ES-I3 (cell line): ENCODE results near the gene SFMBT2.
"Not testable (repeated sequence)": the region's sequence is repeated elsewhere in the genome, so short reads cannot be mapped to it uniquely, and the experiment has no call there.

Experiments used
- H3K36me3 ChIP-seq: 2 replicates; pipeline ENCODE4 v1.6.1; 2013; ENCODE audit warnings: mild to moderate bottlenecking, low read length, control low read depth, moderate library complexity; ENCODE audit not compliant: insufficient read depth
- H3K4me1 ChIP-seq: 2 replicates; pipeline ENCODE4 v1.6.1; 2013; ENCODE audit warnings: mild to moderate bottlenecking, control low read depth, low read length; ENCODE audit not compliant: insufficient read depth
- H3K9ac ChIP-seq: 2 replicates; pipeline ENCODE4 v1.6.1; 2013; ENCODE audit warnings: low read depth, mild to moderate bottlenecking, low read length, moderate library complexity
- H3K9me3 ChIP-seq: 2 replicates; pipeline ENCODE4 v1.6.1; 2013; ENCODE audit warnings: mild to moderate bottlenecking, low read length, moderate library complexity; ENCODE audit not compliant: control insufficient read depth, insufficient read depth

The SFMBT2 gene

DNA sequence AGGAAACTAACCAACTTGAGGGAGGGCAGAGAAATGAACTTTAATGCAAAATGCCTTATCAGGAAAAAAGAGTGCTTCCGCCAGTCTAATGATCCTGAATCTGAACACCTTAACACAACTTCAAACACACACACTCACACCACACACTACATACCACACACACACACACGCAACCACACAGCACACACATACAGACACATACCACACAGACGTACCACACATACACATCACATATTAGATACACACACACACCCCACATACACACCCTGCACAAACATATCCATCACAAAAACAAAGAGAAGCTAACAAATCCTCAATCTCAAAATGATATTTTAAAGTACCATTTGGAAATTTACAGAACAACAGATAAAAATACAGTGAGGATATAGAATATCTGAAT is 175.5 kb downstream of the SFMBT2 start:
- Histone ChIP-seq H3K9me3 (no peaks in the 10 kb centered on the region; the same call in none of the 2 replicates), H3K36me3 (no peaks in the 10 kb centered on the region), H3K9ac (no peak overlapping the region), H3K4me1 (peaks cover 3% of the 10 kb centered on the region)

DNA sequence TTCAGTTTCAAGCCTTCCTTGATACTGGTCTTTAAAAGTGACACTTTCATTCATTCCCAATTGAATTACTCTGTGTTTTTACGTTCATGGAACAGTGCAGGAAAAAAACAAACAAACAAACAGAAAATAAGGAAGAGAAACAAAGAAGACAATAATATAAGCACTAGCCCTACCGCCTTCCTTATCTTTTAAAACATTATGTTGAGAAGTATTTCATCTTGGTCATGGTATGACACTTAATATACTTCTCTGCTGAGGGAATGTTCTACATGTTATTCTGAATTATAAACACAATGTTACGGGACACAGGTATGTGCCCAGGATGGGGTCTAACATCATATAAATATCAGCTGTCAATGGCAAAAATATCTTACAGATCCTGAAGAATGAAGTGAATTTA is 176.7 kb downstream of the SFMBT2 start:
- H3K9me3 ChIP-seq, result no peaks in the 10 kb centered on the region; the same call in none of the 2 replicates
- H3K4me1 ChIP-seq, result peaks cover 3% of the 10 kb centered on the region
- H3K36me3 ChIP-seq, result no peaks in the 10 kb centered on the region
- H3K9ac ChIP-seq, result no peak overlapping the region

DNA sequence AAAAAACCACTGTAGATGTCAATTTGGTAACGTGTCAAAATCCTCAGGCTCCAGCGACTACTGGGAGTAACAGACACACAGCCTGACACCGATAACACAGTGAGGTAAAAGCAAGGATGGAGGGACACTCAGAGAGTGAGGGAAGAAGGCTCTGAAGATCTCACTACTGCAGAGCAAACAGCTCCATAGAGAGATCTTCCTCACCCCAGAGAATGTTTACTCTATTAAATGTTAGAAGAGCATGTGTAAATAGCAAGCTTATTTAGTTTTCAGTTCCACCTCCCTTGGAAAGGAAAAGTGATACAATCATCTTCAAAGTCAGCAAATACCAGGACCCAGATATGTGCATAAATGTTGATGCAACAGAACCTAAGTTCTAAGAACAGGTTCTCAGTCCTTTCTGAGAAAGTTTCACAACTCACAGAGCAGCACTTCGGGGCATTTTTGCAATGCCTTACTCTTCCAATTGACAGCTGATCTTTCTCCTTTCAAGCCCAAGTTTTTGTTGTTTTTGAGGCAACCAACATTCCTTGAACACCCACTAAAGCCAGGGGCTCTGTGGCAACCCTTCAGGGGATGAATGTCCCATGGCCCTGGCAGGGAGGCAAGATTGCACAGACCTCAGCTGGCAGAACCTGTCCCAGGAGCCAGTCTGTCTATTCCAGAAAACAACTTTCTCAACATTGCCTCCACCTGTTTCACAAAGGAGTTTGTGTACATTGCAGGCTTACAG is 177.4 kb downstream of the SFMBT2 start:
- Histone ChIP-seq H3K4me1 (peaks cover 3% of the 10 kb centered on the region), H3K9me3 (no peaks in the 10 kb centered on the region; the same call in none of the 2 replicates), H3K36me3 (no peaks in the 10 kb centered on the region), H3K9ac (no peak overlapping the region)

DNA sequence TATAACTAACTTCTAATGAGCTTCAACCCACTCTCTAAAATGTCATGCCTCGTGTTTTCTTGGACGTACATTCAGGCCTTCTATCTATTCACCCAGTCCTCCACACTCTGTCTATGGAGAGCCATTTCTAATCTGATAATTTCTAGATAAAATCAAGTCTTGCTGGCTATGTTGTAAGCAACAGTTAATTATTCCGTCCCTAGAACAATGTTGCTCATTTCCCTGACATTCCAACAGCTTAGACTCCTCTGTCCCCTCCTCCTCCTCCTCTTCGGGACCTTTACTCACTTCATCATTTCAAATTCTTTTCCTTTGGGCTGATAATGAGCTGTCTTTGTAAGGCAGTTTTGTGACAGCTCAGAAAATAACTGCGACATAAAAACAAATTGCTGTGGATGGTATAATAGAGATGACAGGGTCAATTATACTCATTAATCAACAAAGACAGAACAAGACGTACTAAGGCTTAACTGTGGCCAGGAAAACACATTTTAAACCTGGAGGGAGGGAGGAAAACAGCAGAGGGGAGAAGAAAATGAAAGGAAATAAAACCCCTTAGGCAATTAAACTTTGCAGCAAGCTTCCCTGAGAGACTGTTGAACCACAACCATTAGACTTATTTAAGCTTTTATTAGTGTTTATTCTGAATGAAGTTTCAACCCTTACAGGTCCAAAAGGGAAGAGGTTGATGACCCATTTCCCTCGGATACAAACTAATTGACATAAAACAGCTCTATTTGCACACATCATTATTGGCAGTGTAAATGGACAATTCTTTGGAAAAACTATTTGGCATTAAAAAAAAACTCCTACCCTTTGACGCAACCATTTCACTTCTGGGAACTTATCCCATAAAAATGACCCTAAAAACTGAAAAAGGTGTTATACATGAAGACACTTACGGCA is 179.1 kb downstream of the SFMBT2 start:
- no peaks in the 10 kb centered on the region for H3K36me3 ChIP-seq

DNA sequence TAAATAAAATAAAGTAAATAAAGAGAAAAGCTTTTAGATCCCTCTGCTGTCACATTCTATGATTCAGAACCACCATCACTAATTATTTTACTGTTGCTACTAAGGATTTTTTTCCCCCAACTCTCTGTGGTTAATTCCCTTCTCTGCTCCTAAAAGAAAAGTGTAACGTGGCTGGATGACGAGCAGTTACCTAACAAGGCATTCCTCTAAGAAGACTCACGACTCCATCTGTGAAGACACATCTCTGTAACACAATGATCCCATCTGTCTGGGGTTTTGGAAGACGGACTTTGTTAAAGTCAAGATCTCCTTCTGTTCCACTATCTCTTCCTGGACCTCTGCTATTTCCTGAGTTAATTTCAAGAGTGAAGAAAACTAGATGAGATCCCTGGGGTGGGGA is 179.9 kb downstream of the SFMBT2 start:
- H3K4me1 ChIP-seq, result peaks cover 3% of the 10 kb centered on the region
- H3K36me3 ChIP-seq, result no peaks in the 10 kb centered on the region
- H3K9ac ChIP-seq, result no peak overlapping the region
- H3K9me3 ChIP-seq, result no peaks in the 10 kb centered on the region; the same call in 1 of the 2 replicates

More for the DNA sequence above, 179.1 kb downstream of the SFMBT2 start:
- no peak overlapping the region for H3K9ac ChIP-seq
- H3K4me1 ChIP-seq, result peaks cover 3% of the 10 kb centered on the region
- no peaks in the 10 kb centered on the region; the same call in none of the 2 replicates for H3K9me3 ChIP-seq

DNA sequence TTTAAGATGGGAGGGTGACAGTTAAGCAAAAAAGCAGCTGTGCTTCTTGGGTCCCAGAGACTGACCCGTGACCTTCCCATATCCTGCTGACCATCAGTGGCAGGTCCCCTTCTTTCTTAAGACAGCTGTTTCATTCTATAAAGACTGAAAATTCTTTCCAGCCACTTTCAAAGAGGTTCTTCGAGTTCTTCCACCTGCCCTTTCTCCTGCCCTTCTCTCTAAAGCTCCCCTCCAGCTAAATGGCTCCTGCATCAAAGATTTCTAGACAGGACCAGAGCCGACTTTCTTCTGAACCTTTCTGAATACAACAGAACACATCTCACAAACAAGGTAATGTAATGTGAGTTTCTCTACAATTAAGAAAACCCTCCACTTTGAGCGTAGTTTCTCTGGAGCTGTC is 180.8 kb downstream of the SFMBT2 start:
- Histone ChIP-seq H3K36me3 (no peaks in the 10 kb centered on the region), H3K9ac (no peak overlapping the region), H3K4me1 (peaks cover 3% of the 10 kb centered on the region), H3K9me3 (no peaks in the 10 kb centered on the region)

DNA sequence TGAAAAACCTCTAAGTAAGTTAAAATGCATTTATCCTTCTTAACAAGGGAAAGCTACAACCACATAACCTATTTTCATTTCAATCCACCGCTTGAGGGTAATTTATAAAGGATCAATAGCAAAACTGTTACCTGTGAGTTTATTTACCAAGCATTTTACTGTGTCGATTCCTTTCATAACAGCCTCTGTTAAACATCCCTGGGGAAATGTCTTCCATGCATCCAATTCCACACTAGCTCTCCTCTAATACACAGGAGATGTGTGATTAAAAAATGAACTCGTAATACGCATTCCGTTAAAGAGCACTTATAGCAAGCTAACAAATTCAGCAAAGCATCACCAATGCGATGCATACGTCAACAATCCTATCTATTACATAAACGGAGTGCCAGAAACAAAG is 185.7 kb downstream of the SFMBT2 start:
- no peak overlapping the region for H3K9ac ChIP-seq
- no peaks in the 10 kb centered on the region for H3K36me3 ChIP-seq
- H3K9me3 ChIP-seq, result no peaks in the 10 kb centered on the region; the same call in none of the 2 replicates
- H3K4me1 ChIP-seq, result no peaks in the 10 kb centered on the region

DNA sequence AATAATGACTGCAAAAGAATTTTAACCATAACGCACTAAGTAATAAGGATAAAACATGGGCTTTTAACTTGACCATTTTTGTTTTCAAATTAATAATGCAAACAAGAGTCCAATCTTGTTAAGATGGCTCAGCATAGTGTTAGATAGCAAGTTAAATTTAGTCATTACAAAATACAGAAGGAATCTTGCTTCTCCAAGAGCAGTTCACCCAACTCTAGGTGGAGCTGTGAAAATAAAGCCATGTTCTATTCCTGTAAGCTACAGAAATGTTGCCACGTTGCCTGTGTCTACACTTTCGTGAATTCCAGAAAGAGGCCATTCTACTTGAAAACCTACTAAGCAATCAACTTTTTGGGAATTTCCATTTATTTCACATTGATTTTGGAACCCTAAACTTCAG is 191.9 kb downstream of the SFMBT2 start:
- H3K9ac ChIP-seq, result no peak overlapping the region
- H3K9me3 ChIP-seq, result no peaks in the 10 kb centered on the region; the same call in none of the 2 replicates
- H3K4me1 ChIP-seq, result no peaks in the 10 kb centered on the region
- H3K36me3 ChIP-seq, result no peaks in the 10 kb centered on the region

DNA sequence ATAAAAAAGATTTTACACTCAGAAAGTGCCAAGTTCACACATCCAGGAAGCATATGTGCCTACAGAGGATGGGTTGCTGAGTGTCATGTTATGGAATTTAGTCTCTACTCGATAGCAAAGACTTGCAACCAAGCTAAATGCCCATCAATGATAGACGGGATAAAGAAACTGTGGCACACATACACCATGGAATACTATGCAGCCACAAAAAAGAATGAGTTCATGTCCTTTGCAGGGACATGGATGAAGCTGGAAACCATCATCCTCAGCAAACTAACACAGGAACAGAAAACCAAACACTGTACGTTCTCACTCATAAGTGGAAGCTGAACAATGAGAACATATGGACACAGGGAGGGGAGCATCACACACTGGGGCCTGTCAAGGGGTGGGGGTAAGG is 198.1 kb downstream of the SFMBT2 start:
- H3K9ac ChIP-seq, H3K36me3 ChIP-seq, H3K9me3 ChIP-seq: not testable (repeated sequence)
- H3K4me1 ChIP-seq, result peaks cover 13% of the 10 kb centered on the region

DNA sequence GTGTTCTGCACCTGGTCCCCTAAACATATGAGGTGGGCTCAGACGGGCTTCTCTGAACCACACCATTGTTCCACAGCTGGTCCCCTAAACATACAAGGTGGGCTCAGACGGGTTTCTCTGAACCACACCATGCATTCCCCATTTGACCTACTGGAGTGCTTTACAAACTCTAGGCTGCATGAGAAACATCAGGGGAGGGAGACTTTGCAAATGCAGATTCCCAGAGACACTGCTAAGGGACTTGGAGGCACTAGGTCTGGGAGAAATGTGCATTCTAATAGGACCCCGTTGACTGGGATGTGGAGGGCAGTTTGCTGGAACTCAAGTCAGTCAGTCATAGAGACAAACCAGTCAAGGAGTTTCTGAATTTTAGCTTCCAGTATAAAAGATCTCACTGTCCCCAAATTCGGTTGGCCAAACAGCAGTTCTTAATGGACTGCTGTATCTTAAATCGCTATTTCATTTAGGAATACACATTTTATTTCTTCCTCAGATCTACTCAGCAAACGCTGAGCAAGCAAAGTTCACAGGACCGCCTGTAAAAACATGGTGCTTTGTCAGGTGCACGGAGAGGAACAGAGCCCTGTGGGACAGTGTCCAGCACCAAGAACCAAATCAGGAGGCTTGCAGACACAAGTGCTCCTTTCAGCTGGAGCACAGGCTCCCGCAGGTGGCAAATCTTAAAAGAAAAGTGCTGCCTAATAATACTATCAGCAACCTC is 198.8 kb downstream of the SFMBT2 start:
- Histone ChIP-seq H3K36me3 (no peaks in the 10 kb centered on the region), H3K9me3 (no peaks in the 10 kb centered on the region), H3K9ac (no peak overlapping the region), H3K4me1 (peaks cover 13% of the 10 kb centered on the region)

DNA sequence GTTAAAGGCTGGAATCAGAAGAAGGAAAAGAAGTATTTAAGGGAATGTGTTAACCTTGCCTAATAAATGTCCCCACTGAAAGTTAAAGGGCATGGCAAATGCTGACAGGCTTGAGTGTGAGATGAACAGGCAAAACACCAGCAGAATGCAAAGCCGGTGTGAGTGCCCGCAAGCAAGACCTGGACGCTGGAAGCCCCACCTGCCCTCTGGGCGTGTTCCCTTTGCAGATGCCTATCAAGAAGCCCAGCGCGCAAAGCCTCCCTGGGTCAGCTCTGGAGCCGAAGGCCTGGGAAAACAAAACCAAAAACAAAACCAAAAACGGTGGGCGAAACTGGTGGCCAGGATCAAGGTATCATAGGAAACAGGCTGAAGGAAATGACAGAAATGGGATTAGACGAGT is 200.3 kb downstream of the SFMBT2 start:
- H3K4me1 ChIP-seq, result peaks cover 13% of the 10 kb centered on the region
- no peaks in the 10 kb centered on the region for H3K9me3 ChIP-seq
- no peak overlapping the region for H3K9ac ChIP-seq
- no peaks in the 10 kb centered on the region for H3K36me3 ChIP-seq

DNA sequence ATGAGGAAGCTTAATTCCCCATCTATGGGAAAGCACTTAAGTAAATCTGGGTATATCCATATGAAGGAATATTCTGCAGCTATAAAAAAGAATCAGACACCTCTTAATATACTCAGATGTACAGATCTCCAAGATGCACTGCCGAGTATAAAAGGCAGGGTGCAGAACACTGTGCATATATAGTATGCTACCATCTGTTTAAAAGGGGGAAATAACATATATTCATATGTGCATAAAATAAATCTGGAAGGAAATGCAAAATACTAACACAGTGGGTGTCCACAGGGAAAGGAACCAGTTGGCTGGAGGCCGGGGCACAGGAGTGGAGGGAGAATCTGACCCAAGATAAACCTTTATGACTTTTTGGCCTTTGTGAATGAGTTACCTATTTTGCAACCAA is 201.4 kb downstream of the SFMBT2 start:
- H3K4me1 ChIP-seq, result peaks cover 13% of the 10 kb centered on the region
- no peaks in the 10 kb centered on the region for H3K9me3 ChIP-seq
- no peak overlapping the region for H3K9ac ChIP-seq
- H3K36me3 ChIP-seq, result no peaks in the 10 kb centered on the region

DNA sequence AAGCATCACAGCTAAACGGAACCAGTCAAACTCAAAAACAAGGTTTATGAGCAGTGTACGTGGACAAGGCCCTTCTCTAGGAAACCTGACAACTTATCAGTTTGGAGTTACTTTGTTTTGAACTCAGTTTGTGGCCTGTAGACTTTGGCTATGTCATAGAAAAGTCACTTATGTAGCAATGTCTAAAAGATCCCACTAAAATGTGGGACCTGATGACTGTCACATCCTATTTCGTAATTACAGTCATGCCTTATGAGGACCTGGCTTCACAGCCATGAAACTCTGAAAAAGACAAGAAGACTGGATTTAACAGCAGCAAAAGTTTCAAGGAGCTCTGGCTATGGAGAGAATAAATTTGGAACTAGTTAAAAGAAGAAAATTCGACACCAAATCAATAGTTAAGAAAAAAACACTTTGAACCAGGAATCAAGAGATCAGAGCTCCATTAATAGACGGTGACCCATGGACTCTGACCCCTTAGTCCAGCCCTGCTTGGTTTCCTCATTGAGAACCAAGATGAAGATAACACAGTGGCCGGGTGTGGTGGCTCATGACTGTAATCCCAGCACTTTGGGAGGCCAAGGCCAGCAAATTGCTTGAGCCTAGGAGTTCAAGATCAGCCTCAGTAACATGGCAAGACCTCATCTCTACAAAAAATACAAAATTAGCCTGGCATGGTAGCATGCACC is 204.3 kb downstream of the SFMBT2 start:
- peaks cover 5% of the 10 kb centered on the region; the same call in 1 of the 2 replicates for H3K4me1 ChIP-seq
- no peaks in the 10 kb centered on the region for H3K9me3 ChIP-seq
- no peak overlapping the region for H3K9ac ChIP-seq
- no peaks in the 10 kb centered on the region for H3K36me3 ChIP-seq

DNA sequence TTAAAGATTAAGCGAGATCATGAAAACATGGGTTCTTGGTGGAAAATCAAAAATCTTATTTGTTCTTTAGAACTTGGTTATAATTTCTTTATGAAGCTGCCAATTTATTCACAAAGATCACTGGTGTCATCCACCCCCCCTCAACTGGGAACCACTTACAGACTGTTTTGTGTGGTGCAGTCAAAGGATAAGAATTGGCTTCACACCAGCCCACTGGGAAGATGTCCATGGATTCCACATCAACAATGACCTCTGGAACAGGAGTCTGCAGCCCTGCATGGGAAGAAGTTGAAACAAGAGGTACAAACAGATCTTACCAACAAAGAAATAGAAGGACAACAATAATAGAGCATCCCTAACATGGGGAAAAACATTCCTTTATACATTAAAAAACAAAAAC is 205.2 kb downstream of the SFMBT2 start:
- Histone ChIP-seq H3K9ac (no peak overlapping the region), H3K4me1 (no peaks in the 10 kb centered on the region), H3K9me3 (no peaks in the 10 kb centered on the region), H3K36me3 (no peaks in the 10 kb centered on the region)
